Embryonic facial prominence (tissue), 1 donor: ENCODE measurements around the gene SHB.
"Not testable (repeated sequence)": the region's sequence is repeated elsewhere in the genome, so short reads cannot be mapped to it uniquely, and the experiment has no call there.

Experiments used
- DNase-seq: peaks from one replicate; pipeline ENCODE4 v3.0.0-alpha.2; 2016; ENCODE audit errors: extremely low spot score

Gene SHB

DNA sequence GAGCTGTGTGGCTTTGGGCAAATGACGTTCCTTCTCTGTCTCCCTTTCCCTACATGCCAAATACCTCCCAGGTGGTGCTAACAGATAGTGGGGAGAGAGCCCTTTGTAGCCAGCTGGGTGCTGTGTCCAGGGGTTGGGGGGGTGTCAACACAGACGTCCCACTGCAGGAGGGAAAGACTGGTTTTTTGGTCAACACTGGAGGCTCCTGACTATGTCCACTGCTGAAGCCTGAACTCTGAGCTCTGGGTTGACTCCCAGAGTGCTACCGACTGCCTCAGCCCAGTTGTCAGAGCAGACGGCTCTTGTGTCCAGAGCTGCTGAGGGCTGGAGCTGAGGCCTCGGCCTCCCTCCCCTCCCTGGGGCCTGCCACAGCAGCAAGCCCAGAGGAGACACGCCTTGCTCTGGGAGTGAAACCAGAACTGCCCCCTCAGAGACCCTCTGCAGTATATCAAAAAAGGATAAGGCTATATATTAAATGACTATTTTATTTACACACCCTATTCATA, 150.3 kb downstream of the SHB start:
- no peak for DNase-seq

- no peak for DNase-seq
These were observed 151.0 kb downstream of the SHB start for GRCh38 chr9:37917801-37918664.

DNA sequence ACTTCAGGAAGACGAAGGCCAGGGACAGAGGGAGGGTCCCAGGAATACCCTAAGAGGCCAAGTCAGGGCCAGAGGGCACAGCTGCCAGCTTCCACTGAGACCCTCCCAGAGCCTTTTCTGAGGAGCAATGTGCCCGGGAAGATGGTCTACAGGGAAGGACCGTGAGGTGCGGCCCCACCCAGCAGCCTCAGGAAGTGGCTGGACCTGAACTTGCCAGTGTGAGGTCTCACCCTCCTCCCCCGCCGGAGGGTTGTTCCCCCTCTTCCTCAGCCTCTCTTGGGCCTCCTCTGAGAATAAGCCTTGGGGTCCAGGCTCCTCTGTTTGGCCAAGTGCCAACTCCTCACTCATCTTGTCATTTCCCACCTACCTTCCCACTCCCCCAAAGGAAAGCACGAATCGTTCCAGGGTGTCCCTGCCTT, 151.7 kb downstream of the SHB start:
- no peak for DNase-seq

DNA sequence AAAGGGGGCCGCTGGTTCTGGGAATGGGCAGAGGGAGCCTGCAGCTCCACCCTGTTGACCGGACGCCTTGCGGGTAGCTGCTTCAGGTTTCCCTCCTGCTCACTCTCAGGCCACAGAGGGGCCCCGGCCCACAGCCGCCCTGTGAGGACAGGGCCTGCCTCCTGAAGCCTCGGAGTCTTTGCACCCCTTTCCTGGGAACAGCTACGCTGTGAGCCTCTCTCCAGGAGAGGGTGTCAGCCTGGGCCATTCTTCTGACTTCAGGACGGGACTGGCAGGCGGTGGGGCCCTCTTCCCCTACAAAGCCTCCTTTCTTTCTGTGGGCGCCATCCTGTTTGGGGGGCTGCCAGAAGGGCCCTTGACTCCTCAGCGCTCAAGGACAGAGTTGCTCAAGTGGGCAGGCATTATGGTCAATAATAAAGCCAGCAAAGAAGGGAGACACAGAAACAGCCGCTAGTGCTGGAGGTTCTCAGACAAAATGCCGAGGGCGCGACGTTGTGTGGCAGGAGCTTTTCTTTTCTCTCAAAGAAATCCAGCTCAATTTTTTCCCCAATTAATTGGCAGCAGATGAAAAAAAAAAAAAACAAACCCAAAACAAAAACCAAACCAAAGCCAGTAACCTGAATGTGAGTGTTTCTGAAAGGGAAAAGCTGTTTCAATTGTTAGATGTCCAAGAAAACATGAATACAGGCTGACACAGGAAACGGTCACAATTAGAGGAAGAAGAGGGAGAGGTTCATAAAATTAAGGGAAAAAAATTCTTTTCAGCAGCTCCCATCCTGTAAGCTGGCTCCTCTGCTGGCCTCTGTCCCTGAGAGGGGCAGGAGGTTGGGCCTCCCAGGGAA, 152.3 kb downstream of the SHB start:
- no peak for DNase-seq

DNA sequence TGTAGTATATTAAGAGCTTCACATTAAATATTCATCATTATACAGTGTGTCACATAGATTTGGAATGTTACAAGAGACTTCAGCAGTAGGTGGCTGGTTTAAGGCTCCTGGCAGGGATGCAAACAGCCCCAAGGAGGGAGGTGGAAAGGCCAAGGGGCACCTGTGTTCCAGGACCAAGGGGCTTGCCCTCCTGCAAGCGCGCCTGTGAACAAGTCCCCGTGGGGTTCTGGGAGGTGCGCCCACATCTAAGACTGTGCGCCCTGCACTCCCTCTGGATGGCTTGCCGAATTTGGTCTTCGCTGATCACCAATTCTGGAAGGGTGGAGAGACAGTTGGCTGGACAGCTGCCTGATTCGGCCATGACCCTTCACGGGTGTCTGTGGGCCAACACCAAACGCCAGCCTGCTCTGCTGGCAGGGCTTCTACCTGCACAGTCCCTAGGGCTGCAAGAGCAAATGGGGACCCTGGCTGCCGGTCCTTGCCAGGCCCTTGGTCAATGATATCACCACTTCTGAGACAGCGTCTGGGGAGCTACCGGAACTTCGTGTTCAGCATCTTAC, 153.0 kb downstream of the SHB start:
- DNase-seq: no peak

DNA sequence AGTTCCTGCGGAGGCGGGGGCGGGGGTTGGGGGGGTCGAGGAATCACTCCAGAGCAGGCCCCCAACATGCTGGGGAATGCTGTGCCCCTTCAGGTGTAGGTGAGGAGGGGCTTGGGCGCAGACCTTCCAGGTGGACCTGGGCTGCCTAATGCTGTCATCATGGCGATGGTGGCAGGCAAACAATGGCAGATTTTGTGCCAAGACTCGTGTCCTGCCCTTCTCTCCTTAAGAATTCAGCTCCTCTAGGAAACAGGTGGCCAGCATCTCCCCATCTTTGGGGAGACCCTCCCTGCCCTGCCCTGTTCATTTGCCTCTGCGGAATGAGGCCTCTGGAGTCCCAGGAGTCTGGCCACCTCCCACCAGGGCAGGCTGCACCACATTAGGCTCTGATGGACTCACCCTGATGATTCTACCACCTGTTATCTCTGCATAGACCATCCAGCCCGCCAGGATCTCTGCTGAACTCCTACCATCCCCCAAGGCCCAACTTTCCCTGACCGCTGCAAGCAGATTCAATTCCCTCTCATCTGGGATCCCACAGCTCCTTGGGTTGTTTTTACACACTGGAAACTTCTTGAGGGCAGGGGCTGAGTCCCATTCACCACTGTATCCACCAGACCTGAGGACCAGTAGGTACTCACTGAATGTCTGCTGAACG, 154.2 kb downstream of the SHB start:
- no peak for DNase-seq

DNA sequence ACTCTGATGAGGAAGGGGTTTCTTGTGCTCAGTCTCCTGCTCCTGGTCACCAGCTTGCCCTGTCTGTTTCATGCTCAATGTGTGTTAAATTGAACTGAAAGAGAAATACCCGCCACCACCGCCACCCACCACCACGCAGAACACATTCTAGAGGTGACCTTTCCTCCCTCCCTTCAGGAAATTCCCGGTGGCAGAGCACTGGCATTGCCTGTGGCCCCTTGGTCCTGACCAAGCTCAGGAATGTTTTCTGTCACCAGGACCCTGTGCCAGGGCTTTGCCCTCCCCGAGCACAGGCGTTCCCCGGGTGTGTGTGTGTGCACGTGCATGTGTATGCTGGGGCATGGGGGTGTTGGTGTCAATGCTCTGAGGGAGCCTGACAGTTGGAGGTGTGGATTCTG, 154.9 kb downstream of the SHB start:
- no peak for DNase-seq

DNA sequence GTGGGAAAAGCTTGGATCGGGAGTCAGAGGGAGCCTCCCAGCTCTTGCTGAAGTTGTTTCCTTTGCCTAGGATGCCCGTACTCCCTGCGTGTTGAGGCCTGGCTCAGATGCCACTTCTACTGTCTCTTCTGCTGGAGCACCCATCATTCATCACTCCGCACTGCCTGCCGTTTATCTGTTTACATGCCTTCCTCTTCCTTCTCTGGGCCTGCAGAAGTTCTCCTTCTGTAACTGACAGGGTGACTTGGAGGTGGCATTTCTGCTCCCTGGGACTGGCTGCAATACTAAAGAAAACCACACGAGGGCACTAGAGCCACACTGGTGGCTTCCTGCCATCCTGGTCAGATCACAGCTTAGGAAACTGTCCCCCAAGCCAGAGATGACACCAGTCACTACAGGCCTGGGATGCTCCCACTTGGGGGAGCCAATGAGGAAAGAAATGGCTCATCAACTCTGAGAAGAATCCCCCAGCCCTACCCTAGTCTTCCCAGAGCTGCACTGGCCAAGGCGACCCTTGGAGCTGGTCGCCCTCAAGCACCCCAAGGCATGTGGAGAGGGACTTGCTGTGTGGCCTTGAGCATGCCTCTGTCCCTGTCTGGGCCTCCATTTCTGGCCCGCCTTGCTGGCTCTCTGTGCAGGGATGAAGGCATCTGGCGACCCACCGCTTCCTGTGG, 155.4 kb downstream of the SHB start:
- DNase-seq: peak; percentile 56

DNA sequence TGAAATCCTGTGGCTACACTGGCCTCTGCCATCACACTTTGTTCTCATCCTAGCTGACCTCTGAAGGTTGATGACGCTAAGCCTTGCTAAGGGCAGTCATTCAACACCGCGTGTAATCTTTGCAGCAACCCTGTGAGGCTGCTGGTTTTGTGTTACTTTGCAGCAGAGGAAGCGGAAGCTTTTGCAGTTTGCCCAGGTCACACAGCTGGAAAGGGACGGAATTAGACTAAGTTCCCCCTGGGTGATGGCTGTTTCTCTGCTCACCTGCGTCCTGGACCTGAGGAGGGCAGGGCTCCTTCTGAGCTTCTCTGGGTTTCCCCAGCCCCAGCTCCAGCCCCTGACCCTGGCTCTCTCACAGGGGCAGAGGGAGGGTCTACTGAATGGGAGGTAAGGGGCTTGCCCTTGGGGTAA, 157.8 kb downstream of the SHB start:
- DNase-seq: no peak

DNA sequence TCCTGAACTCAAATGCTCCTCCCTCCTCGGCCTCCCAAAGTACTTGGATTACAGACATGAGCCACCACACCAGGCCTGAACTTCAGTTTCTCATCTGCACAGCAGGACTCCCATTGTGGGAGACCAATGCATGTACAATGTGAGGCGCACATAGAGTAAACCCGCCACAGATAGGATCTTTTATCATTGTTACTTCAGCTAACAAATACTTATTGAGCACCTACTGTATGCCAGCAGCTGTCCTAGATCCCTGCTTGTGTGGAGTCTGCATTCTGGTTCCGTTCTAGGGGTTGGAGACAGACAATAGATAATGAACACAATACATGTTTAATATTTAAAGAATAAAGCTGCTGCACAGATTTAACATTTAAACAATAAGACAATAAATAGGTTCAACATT, 158.8 kb downstream of the SHB start:
- no peak for DNase-seq

DNA sequence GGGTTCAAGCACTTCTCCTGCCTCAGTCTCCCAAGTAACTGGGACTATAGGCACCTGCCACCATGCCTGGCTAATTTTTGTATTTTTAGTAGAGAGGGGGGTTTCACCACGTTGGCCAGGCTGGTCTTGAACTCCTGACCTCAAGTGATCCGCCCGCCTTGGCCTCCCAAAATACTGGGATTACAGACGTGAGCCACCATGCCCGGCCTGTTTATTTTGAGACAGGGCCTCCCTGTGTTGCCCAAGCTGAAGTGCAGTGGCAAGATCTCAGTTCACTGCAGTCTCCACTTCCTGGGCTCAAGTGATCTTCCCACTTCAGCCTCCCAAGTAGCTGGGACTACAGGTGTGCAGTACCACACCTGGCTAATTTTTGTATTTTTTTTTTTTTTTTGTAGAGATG, 159.2 kb downstream of the SHB start:
- DNase-seq: not testable (repeated sequence)

GRCh38 chr9:37909326-37909725, 159.7 kb downstream of the SHB start:
- no peak for DNase-seq

- DNase-seq: no peak
These were observed 160.3 kb downstream of the SHB start for GRCh38 chr9:37908698-37909186.

GRCh38 chr9:37908283-37908682, 160.7 kb downstream of the SHB start:
- DNase-seq: no peak

DNA sequence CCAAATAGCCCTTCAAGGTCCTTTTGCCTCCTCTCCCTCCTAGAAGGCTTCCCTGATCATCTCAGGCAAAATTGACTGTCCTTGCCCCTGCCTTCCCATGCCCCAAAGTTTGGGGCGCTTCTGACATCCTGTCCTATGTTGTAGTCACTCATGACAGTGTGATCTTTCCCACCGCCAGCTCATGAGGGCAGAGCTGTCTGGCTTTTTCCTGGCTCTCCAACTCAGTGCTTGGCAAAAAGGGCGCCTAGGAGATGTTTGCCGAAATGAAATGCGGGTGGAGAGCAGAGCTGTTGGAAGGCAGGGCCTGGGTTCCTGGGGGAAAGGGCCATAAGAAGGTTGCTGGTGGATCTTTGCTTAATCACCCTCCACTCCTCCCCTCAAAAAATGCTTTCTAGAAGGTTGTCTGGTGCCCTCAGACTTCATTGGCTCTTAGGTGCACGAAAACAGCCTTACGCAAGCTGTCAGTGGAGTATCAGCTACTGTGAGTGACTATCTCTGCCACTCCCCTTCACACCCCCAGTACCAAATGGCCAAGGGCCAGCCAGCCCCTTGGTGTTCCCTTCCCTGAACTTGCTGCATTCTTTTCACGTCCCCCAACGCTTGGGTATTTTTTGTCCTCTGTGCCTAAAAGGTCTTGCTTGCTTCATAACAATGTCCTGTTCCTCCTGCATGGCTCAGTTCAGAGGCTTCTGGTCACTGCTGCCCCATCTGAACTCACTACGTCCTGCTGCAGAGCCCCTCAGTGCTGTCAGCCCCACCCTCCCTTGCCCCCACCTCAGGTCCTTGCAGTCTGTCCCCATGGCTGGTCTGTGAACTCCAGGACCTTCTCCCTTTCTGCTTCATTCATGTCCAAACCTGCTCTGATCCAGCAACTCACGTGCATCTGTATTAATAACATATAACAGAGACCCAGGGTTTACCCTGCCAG, 162.5 kb downstream of the SHB start:
- no peak for DNase-seq

GRCh38 chr9:37905776-37906175, 163.3 kb downstream of the SHB start:
- no peak for DNase-seq

DNA sequence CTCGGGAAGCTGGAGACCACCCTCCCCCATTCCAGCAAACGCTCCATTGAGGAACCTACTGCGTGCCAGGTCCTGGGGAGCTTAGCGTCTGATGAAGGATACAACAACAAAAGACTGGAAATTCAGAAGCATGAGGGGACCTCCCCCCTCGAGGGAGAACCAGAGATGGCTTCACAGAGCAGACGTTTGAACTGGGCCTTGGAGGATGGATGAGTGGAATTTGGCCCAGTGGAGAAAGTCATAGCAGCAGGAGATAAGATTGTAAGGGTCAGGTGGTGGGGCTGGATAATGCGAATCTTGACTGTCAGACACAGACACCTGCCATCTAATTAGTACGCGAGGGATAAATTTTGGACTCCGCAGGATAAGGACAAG, 163.9 kb downstream of the SHB start:
- no peak for DNase-seq

DNA sequence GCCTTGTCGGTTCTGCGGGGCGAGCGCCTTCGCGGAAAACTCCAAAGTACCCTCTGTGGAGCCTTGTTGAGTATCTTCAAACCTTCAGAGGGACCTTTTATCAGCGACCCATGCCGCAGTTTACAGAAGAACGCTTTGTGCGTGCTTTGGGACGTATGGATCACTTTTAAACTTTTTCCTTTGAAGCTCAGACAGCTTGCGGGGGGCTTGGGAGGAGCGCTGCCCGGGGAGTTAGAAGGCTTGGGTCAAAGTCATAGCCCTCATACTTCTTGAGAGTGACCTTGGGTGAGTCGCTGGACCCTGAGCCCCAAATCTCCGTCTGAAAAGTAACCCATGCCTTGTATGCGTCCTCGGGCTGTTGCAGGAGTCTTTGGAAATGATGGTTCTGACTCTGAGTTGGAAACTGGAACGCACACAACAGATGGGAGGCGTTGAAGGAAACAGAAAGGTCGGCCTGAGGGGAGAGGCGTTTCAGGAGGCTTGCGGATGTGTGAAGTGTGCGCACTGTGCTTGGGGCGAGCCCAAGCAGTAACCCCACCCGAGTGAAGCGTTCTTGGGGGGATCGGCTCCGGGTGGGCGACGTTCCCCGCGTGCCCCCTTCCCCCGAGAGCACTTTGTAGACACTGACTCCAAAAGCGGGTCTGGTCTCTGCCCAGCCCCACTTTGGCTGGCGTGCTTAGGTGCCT, 164.4 kb downstream of the SHB start:
- no peak for DNase-seq

DNA sequence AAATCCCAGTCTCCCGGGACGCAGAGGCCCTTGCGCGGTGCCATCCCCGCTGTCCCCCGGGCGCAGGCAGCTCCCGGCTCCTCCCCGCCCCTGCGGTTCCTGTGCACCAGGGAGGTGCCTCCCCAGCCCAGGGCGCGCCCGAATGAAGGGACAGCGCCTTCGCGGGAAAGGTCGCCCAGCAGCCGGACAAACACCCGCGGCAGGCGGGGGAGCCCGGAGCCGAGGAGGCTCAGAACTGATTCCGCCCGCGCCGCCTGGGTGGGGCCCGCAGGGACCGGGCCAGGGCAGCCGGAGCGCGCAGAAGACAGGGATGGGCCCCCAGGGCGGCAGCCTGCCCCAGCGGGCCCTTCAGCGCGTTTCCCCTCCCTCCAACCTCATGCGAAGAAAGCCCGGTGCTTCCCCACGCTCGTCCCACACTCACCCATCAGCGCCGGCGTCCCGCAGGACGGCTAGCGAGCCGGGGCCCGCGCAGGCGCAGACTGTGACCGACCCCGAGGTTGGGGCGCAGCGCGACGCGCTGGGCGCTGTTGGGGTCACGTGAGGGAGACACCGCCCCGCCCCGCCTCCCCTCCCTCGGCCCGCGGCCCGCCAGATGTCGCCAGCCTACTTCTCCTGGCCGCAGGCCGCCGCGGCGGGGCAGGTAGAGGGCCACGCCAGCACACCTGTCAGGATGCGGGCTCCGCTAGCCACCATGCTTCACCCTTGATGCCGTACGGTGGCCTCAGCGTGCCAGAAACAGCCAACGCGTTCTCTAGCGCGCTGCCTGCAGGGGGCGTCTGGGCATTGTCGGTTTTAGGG, 165.2 kb downstream of the SHB start, which contains the start of gene SLC25A51:
SLC25A51 (minus strand) TSS at position 481 of the 798 bp plus-strand sequence. CDS start 15,577 bp downstream, outside the sequence.
- DNase-seq: peak; percentile 74
